Subcutaneous adipose tissue (tissue), 4 donors: ENCODE data around the gene ARHGEF28. TPM values are rescaled to one million over a fixed set of nuclear protein-coding genes. Genes with fewer than 3 reads are reported as not detected.

Experiments used
- total RNA-seq, 4 donors: library from RNA; depleted of rRNA; stranded (reverse); fragments of >200 nt; gene quantifications; one replicate each; pipeline ENCODE4 v1.1.0, GENCODE V29; 2016
- TF ChIP-seq, protein P1 (sequence below): fragments of 450-650 bp; IDR thresholded peaks from one replicate; pipeline ENCODE4 v1.5.1; 2016; ENCODE audit warnings: low read depth, mild to moderate bottlenecking, control low read depth, antibody characterized with exemption, moderate library complexity

The ARHGEF28 gene
- total RNA-seq, 4 donors from 2014 or later, result 9.9 to 46.3 (median 17.3) TPM

DNA sequence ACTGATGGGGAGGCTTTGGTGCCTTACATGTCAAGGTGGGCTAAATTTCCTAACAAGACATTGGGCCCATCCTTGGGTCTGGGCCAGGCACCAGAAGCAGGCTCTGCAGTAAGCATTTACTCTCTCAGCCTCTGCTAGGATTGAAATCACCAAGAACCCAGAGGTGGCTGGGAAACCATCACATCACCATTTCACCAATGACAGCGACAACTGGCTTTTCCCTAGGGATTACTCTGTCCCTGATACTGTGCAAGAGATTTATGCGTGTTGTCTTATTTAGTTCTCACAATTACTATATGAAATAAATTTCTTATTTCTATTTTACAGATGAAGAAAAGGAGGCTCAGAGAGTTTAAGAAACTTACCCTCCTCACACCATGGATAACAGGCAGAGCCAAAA, 342.2 kb downstream of the ARHGEF28 start:
- TF ChIP-seq, protein P1, sequence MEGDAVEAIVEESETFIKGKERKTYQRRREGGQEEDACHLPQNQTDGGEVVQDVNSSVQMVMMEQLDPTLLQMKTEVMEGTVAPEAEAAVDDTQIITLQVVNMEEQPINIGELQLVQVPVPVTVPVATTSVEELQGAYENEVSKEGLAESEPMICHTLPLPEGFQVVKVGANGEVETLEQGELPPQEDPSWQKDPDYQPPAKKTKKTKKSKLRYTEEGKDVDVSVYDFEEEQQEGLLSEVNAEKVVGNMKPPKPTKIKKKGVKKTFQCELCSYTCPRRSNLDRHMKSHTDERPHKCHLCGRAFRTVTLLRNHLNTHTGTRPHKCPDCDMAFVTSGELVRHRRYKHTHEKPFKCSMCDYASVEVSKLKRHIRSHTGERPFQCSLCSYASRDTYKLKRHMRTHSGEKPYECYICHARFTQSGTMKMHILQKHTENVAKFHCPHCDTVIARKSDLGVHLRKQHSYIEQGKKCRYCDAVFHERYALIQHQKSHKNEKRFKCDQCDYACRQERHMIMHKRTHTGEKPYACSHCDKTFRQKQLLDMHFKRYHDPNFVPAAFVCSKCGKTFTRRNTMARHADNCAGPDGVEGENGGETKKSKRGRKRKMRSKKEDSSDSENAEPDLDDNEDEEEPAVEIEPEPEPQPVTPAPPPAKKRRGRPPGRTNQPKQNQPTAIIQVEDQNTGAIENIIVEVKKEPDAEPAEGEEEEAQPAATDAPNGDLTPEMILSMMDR, result no peak

DNA sequence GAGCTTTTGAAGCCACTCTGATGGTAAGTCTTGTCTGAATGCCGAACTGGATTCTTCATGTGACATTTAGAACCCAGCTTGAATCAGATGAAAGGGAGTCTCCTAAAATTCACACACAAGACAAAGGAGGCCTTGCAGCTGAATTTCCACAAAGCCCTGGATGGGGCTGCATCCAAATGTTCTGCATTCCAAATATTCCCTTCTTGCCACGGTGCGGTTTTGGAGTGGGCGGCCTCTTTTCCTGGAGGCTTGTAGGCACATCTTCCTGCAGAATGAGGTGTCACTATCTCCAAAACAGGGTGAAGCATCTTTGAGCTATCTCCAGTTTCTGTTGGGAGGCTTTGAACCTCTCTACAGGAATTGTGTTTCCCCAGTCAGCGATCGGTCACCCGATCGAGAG, 342.7 kb downstream of the ARHGEF28 start:
- TF ChIP-seq, protein P1, result no peak

DNA sequence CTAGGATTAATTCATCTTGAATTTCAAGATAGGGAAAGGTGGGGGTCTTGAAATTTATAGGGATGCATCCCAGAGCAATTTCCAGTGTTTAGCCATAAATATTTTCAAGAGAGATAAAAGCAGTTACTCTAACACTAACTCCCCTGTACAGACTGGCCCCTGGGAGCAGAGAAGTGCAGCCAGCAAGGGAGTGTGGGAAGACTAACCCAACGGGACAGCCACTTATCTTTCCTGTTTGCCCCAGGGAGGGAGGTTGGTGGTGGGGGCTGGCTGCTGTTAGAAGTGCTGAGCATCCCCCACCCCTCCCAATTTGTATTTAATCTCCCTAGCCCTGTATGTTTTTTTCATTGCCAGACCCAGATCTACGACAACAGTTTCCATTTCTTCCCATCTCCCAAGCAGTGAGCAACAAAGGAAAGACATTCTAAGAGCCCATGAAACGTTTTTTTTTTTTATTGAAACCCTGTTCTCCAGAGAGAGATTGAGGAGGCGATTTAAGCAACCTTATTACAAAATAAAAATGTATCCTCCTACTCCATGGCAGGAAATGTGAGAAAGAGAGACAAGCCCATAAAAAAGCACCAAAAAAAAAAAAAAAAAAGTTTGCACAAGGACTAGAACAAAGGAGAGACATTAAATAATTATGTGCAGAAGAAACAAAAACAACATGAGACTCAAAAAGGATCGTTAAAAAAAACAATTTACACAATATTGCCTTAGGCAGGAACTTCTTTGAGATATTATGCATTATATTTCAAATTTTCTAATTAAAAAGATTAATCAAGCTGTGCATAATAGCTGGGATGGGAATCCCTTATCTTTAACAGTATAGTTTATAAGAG, 343.4 kb downstream of the ARHGEF28 start:
- TF ChIP-seq, protein P1, result no peak

DNA sequence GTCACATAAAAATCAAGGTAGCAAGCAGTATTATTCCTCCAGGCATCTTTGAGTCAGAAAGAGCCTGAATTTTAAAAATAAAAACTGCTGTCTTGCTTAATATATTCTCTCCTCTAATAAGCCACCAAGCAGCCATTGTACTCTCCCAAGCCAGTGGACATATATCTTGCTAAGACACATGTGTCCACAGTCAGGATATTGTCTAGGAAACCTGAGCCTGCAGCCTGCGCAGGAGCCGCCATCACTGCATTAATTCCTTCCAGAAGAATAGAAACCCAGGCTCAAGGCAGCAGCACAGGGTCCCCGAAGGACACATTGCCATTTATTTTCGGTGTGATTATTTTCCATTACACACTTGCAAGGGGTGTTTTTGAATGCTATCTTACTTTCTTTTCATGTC, 345.3 kb downstream of the ARHGEF28 start:
- TF ChIP-seq, protein P1, result no peak

DNA sequence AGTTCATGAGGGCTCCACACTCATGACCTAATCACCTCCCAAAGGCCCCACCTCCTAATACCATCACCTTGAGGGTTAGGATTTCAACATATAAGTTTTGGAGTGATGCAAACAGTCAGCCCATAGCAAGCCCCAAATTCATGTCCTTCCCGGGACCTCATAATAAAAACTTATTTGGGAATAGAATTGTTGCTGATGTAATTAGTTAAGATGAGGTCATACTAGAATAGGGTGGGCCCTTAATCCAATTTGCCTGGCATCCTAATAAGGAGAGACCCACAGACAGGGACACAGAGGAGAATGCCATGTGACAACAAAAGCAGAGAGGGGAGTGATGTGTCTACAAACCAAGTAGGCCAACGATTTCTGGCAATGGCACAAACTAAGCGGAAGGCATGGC, 347.1 kb downstream of the ARHGEF28 start:
- TF ChIP-seq, protein P1, result no peak

DNA sequence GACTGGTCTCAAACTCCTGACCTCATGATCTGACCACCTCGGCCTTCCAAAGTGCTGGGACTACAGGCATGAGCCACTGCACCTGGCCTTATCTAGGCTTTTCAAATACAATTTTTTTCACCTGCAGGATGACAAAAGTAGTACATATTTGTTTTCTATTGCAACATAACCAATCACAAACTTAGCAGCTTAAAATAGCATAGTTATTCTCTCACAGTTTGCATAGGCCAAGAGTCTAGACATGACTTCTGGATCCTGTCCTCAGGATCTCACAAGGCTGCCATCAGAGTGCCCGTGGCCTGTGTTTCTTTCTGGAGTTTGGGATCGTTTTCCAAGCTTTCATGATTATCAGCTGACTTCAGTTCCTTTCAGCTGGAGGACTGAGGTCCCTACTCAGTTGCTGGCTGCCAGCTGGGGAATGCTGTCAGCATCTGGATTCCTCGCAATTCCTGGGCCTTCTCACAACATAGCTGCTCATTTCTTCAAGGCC, 348.9 kb downstream of the ARHGEF28 start:
- TF ChIP-seq, protein P1, result no peak

DNA sequence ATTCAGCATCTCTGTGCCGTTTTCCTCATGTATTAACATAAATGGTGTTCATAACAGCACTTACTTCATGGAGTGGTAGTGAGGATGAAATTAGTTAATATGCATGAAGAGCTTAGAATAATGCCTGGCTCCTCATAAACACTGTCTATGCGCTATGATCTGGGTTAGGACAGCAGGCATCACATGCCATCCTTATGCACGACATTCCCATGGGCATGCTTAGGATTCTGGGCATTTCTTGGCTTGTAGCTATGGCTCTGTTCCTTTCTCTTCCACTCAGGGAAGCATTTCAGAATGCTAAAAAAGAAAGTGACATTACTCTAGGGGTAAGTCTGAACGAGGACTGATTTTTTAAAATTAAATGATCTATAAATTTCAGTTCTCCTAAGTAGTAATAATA, 349.8 kb downstream of the ARHGEF28 start:
- TF ChIP-seq, protein P1, result no peak
